PC-3 (cell line): ENCODE data around the gene WDFY3.

ENCODE experiments used
- CTCF ChIP-seq: fragments of 300-600 bp; sonication (generic); conservative IDR thresholded peaks from 2 replicates; pipeline ENCODE4 v1.5.1; 2017; ENCODE audit warnings: antibody characterized with exemption, low read depth, mild to moderate bottlenecking, low read length
- EZH2 ChIP-seq: fragments of 300-600 bp; sonication (generic); IDR thresholded peaks from one replicate; pipeline ENCODE4 v1.6.1; 2017; ENCODE audit warnings: antibody characterized with exemption, mild to moderate bottlenecking, low read length; ENCODE audit not compliant: unreplicated experiment
- EZH2phosphoT487 ChIP-seq: fragments of 300-600 bp; sonication (generic); IDR thresholded peaks from 2 replicates; pipeline ENCODE4 v1.6.1; 2018; ENCODE audit warnings: mild to moderate bottlenecking, antibody characterized with exemption, low read length, borderline replicate concordance

- TF ChIP-seq CTCF (no peak), EZH2 (no peak), EZH2phosphoT487 (no peak)
Measured at GRCh38 chr4:84895283-84895682, 71.2 kb downstream of the WDFY3 start.
